ENCODE results near the gene KDM5D.

Gene KDM5D

DNA sequence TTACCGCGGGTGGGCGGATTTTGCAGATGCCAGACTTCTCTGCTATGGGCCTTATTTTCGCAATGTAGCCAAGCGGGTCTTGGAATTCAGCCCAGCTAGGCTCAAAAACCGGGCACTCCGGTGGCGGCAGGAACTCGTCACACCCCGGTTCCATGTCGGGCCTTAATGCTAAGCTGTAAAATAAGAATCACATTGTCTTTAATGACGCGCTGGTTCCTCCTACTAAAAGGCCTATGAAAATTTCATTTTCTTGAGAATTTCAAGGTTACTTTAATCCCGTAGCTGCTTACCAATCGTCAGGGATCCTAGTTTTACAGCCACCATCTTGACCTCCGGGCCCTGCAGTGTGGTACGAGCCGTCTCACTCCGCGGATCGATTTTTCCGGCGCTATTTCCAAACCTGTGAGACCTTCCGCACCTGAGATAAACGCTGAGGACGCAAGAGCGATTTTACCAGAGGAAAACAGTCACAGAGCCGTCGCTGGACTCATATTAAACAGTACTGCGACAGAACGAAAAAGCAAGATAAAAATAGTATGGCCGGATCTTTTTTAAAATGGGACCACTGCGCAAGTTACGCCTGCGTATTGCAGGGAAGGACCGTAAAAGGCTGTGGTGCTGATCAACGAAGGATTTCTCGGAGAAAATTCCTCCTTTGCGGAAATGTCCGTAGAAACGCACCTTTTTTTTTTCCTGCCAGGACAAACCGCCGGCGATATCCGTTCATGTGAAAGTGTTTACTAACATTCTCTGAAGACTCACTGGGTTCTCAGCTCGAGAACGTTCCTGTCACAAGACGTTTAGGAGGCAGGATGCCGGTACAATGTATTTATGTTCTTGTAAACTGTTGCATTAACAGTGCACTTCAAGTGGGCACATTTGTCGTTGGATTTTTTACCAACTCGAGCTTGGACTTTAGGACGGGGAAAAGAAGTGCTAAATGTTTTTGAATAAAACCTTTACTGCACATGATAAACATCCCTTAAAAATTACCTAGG, at the start of gene KDM5D:
KDM5D (minus strand) TSS at position 346 of the 998 bp plus-strand sequence; CDS start at position 154, 192 bp downstream.
- DNase-seq (ENCODE audit: low read depth): peak; percentile 67

DNA sequence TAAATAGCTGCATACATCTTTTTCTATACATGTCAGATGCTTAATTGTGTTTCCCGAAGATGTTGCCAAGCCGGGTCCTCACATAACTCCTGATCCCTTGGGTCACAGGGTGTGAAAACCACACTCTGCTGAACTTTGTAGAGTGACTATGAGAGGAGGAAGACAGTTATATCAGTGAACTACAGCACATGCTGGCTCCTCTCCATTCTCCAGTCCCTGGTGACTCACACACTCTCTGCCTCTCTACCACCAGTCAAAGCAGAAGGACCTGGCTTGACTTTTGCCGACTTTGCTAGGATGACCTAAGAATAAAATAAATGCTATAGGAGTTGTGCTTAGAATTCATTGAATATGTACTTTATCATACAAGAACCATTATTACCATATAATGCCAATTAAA, 23.8 kb upstream of the KDM5D start:
- no peak for DNase-seq (ENCODE audit: low read depth)

DNA sequence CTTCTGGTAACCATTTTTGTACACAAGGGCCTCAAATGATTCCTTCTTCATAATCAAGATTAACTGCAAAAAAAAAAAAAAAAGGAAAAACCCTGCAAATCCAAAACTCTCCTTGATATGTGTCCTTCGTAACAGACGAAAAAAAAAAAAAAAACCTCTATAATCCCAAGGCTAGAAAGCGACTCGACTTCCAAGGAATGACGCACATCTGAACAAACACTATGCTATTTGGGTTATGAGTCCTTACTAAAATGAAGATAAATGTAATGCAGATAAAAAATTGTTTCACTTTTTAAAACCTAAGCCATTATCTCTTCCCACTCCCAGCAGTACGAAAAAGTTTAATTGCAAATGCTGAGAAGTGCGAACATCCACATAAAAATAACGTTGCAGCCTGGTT, 1.2 kb downstream of the KDM5D start:
- DNase-seq (ENCODE audit: low read depth): no peak

DNA sequence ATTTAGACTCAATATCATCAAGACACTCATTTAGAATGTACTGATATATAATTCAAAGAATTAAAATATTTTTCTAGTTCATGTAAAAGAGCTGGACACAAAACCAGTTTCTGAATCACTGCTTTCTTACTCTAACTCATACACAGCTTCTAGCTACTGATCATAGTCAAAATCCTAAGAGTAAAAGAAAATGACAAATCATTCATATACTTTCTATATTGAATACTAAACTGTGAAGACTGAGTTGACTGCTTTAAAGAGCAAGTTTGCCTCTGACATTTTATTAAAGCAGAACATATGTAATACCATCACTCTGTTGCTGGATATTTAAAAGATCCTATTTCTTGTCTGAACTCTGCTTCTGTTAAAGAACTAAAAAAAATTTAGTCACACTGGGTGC, 2.4 kb downstream of the KDM5D start:
- DNase-seq (ENCODE audit: low read depth): no peak

DNA sequence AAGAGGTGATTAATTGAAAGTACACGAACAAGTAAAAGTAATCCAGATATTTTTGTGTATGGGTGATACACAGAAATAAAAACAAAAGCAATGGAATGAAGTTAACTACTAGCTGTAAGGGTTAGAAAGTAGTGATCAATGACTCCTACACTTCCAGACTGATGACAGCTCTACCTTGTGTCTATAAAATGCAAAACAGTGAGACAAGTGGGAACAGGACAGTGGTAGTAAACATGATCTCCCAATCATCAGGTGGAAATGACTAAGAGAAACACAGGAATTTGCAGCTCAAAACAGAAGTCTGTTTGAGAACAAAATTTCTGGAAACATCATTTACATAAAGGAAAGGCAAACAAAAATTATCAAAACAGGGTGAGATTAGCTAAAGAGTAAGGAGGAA, 10.1 kb downstream of the KDM5D start:
- DNase-seq (ENCODE audit: low read depth): no peak

DNA sequence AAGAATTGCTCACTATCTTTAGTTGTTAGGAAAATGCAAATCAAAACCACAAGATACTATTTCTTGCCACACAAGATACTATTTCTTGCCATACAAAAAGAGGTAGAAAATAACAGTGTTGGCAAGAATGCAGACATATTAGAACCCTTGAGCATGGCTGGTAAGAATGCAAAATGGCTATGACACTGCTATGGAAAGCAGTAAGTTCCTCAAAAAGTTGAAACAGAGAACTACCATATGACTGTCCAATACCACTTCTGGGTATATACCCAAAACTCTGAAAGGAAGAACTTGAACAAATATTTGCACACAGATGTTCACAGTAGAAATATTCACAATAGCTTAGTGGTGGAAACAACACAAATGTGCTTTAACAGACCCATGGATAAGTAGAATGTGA, 26.6 kb downstream of the KDM5D start:
- no peak for DNase-seq (ENCODE audit: low read depth)

DNA sequence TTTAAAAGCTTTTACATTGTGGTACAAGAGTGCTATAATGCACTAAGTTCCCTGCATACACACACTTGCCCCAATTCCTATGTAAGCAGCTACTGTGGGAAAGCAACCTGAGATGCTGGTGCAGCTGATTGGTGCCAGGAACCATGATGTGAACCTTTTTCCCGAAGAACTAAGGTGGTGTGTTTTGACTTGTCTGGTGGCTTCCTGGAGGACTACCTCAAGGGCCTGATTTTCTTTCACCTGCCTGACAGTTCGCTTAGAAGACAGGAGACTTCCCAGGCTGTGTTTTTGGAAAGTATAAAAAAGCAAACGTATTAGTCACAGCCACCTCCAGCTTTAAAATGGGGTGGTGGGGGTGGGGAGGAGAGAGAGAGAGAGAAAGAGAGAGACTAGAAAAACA, 27.4 kb downstream of the KDM5D start:
- DNase-seq (ENCODE audit: low read depth): no peak

DNA sequence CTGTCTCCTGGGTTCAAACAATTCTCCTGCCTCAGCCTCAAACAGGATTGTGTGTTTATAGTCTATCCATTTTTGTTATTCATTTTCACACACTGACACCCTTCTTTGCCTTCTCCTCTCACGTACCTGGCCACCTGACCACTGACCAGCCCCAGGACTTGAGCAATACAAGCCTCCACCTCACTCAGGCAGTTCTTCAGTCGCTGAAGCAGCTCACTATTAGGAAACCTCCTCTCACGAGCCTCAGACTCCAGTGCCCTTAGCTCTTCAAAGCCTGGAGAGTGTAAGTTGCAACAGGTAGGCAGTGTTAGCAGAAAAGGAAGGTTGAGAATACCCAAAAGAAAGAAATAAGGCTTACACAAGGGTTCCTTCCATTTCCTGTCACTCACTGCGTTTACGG, 29.3 kb downstream of the KDM5D start:
- no peak for DNase-seq (ENCODE audit: low read depth)

DNA sequence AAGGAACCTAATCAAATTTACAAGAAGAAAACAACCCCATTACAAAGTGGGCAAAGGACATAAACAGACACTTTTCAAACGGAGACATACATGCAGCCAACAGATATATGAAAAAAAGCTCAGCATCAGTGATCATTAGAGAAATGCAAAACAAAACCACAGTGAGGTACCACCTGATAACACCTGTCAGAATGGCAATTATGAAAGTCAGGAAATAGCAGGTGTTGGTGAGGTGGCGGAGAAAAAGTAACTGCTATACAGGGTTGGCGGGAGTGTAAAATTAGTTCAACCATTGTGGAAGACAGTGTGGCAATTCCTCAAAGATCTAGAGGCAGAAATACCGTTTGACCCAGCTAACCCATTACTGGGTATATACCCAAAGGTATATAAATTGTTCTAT, 31.1 kb downstream of the KDM5D start:
- no peak for DNase-seq (ENCODE audit: low read depth)

DNA sequence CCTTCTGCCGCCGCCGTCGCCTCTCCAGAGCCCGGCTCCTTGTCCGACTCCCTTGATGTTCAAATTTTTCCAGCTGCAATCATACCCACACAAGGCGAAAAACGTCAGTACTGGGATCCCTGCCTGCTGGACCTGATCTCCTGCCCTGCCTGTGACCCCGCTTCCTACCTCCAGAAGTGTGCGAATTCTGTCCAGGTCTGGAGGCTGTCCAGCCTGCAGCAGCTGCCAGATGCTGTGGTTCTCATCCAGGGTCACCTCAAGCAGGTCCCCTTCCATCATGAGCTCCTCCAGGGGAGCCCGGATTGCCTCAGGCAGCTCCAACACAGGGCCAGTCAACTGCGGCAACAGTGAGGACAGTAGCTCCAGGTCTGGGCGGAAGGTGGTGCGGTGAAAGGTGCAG, 38.3 kb downstream of the KDM5D start:
- DNase-seq (ENCODE audit: low read depth): no peak

DNA sequence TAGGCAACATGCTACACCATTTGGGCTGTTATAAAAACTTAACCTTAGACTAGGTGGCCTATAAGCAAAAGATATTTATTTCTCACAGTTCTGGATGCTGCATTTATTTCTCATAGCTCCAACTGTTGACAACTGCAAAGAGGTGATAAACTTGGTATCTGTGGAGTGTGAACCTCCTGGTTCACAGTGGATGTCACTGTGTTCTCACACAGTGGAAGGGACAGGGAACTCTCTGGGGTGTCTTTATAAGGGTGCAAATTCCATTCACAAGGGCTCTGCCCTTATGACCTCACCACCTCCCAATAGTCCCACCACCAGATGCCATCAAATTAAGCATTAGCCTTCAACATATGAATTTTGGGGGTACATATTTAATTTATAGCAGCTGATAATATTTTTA, 46.0 kb downstream of the KDM5D start:
- no peak for DNase-seq (ENCODE audit: low read depth)

DNA sequence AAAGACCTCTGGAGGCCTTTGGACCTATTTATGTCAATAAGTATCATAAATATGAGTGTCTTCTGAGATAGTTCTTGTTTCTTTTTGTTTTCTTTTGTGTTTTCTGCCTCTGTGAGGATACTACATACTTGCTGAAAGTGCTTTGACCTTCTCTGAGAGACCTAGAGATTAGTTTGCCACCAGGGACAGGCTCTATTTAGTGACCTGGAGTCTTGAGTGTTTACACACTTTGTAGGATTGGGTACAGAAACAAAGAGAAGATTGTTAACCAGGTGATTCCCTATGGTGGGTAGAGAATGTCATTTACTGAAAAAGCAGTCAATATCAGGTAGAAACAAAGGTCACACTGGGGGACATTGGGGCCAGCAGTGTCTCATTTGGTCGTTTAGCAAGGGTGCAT, 63.7 kb downstream of the KDM5D start:
- DNase-seq (ENCODE audit: low read depth): no peak

Measured in HS-27A (cell line).